ENCODE data around the gene ZNF560.
"Not testable (repeated sequence)": the region's sequence is repeated elsewhere in the genome, so short reads cannot be mapped to it uniquely, and the experiment has no call there.

Gene ZNF560

DNA sequence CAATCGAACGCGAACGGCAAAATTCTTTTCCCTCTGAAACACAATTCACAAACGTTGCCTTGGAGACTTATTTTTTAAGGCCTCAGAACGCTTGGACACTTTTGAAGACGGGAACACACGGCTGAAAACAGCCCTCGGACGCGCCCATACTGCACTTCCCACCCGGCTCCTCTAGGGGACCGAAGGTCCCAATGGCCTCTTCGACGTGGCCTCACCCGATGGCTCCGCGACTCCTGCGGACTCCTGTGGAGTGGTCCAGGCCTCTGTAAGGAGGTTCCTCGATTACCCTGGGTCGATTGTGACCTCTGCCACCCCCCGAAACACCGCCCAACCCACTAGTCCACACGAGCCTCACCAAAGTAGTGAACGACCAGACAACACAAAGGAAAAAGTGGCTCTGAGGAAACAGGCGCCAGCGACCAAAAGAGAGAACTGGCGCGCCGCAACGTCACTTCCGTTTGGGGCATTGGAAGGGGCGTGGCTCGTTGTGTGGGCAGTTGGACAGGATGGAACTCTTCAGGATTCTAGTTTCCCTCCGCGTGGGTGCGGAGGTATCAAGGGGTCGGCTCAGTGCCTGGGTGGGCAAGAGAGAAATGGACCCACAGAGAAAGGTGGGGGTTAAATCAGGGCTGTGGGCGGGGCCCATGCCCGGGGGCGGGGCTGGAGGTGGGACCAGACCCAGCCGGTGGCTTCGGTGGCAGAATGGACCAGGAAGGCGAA lies at the start of gene ZNF560:
TSS of gene ZNF560 (minus strand) at position 434 of the 720 bp plus-strand sequence. CDS start 23,303 bp downstream, outside the sequence.
- peak within 1 kb of the TSS; percentile 29 for H3K4me3 ChIP-seq (ENCODE audit: low read depth, low read length)
- peak; percentile 15 for DNase-seq (ENCODE audit: low read depth, low spot score)
- in situ Hi-C loops (cut with HindIII; ENCODE audit: low sequenced_read_pairs) = no loop called here
- TF ChIP-seq CTCF (IDR thresholded peaks at IDR 0.05; ENCODE audit: low read depth, low read length) = peak; percentile 19

DNA sequence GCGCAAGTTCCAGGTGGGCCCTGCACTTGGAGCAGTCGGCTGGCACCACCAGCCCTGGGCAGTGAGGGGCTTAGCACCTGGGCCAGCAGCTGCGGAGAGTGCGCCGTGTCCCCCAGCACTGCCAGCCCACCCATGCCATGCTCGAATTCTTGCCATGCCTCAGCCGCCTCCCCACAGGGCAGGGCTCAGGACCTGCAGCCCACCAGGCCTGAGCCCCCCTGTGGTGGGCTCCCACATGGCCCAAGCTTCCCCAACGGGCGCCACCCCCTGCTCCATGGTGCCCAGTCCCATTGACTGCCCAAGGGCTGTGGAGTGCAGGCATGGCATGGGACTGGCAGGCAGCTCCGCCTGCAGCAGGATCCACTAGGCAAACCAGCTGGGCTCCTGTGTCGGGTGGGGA lies 49.5 kb upstream of the ZNF560 start:
- in situ Hi-C loops (cut with HindIII; ENCODE audit: low sequenced_read_pairs) = no loop called here
- no peak for DNase-seq (ENCODE audit: low read depth, low spot score)
- no peak for TF ChIP-seq CTCF (IDR thresholded peaks at IDR 0.05; ENCODE audit: low read depth, low read length)
- no peak overlapping the region for H3K4me3 ChIP-seq (ENCODE audit: low read depth, low read length)

DNA sequence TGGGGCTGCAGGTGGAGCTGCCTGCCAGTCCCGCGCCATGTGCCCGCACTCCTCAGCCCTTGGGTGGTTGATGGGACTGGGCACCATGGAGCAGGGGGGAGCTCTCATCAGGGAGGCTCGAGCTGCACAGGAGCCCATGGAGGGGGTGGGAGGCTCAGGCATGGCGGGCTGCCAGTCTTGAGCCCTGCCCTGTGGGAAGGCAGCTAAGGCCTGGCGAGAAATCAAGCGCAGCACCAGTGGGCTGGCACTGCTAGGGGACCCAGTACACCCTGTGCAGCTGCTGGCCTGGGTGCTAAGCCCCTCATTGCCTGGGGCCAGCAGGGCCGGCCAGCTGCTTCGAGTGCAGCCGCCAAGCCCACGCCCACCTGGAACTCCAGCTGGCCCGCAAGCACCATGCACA lies 42.9 kb upstream of the ZNF560 start:
- in situ Hi-C loops (cut with HindIII; ENCODE audit: low sequenced_read_pairs); DNase-seq (ENCODE audit: low read depth, low spot score); H3K4me3 ChIP-seq (ENCODE audit: low read depth, low read length): not testable (repeated sequence)

DNA sequence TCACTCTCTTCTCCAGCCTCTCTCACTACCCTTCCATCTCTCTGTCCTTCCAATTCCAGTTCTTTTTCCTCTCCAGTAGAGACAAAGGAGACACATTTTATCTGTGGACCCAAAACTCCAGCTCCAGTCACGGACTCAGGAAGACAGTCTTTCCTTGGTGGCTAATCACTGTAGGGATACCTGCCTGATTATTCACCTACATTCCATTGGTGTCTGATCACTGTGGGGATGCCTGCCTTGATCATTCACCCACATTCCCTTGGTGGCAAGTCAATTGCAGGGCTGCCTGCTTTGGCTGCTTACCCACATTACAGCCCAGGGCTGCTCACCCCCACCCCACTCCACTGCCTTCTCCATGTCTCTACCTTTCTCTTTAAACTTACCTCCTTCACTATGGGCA lies 41.5 kb upstream of the ZNF560 start:
- DNase-seq (ENCODE audit: low read depth, low spot score); H3K4me3 ChIP-seq (ENCODE audit: low read depth, low read length); in situ Hi-C loops (cut with HindIII; ENCODE audit: low sequenced_read_pairs): not testable (repeated sequence)

GRCh38 chr19:9539201-9539600 lies 40.8 kb upstream of the ZNF560 start:
- DNase-seq (ENCODE audit: low read depth, low spot score); in situ Hi-C loops (cut with HindIII; ENCODE audit: low sequenced_read_pairs); H3K4me3 ChIP-seq (ENCODE audit: low read depth, low read length): not testable (repeated sequence)

GRCh38 chr19:9538183-9539058 lies 40.0 kb upstream of the ZNF560 start, which contains the start of gene ZNF426:
TSS of gene ZNF426 (minus strand) at chr19:9538645. CDS start at chr19:9536232, 2,413 bp downstream.
- peak; percentile 93 for DNase-seq (ENCODE audit: low read depth, low spot score)
- H3K4me3 ChIP-seq (ENCODE audit: low read depth, low read length) = peak within 1 kb of the TSS; percentile 75
- in situ Hi-C loops (cut with HindIII; ENCODE audit: low sequenced_read_pairs) = no loop called here
- TF ChIP-seq CTCF (IDR thresholded peaks at IDR 0.05; ENCODE audit: low read depth, low read length) = no peak

- DNase-seq (ENCODE audit: low read depth, low spot score) = no peak
- in situ Hi-C loops (cut with HindIII; ENCODE audit: low sequenced_read_pairs) = no loop called here
- TF ChIP-seq CTCF (IDR thresholded peaks at IDR 0.05; ENCODE audit: low read depth, low read length) = no peak
- H3K4me3 ChIP-seq (ENCODE audit: low read depth, low read length) = no peak overlapping the region
Measured at GRCh38 chr19:9535934-9536333, 37.5 kb upstream of the ZNF560 start.

DNA sequence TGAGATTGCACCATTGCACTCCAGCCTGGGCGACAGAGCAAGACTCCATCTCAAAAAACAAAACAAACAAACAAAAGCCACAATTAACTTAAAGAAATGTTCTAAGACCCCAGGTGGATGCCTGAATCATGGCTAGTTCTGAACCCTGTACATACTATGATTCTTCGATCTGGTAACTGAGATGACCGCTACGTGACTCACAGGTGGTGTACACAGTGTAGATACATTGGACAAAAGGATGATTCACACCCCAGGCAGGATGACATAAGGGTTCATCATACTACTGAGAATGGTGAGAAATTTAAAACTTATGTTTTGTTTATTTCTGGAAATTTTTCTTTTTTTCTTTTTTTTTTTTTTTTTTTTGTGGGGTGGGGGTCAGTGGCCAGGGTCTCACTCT lies 33.5 kb upstream of the ZNF560 start:
- no peak for DNase-seq (ENCODE audit: low read depth, low spot score)
- no peak overlapping the region for H3K4me3 ChIP-seq (ENCODE audit: low read depth, low read length)
- no peak for TF ChIP-seq CTCF (IDR thresholded peaks at IDR 0.05; ENCODE audit: low read depth, low read length)
- in situ Hi-C loops (cut with HindIII; ENCODE audit: low sequenced_read_pairs) = no loop called here
